CD4-positive, alpha-beta T cell (primary cell): ENCODE data around the gene CENPP. TPM values are rescaled to one million over a fixed set of nuclear protein-coding genes. Genes with fewer than 3 reads are reported as not detected.

Source experiments
- ATAC-seq: fragments of 200-7000 bp; cut with Tn5 transposase; one replicate; pipeline ENCODE4 v1.10.0; 2022; ENCODE audit warnings: mild to moderate bottlenecking; ENCODE audit not compliant: poor library complexity
- CTCF ChIA-PET: fragments of 350-600 bp; sonication (Branson Sonifier 250); formaldehyde crosslinking; loops from one replicate; lab custom pipeline; 2021; ENCODE audit warnings: antibody characterized with exemption, inconsistent platforms; lab: Charles Lee
- POLR2A ChIA-PET: fragments of 350-600 bp; sonication (Branson Sonifier 250); formaldehyde crosslinking; loops from one replicate; lab custom pipeline; 2021; ENCODE audit warnings: antibody characterized with exemption, inconsistent platforms; lab: Charles Lee
- DNase-seq, 14 experiments: peaks; one replicate each; pipeline ENCODE4 v3.0.0-alpha.2; 2013 to 2020; ENCODE audit warnings: mixed read lengths in 2 of 14
- H3K27ac ChIP-seq, 2 donors: one replicate each; pipeline versions ENCODE4 v1.5.1 to v1.7.0; 2013; ENCODE audit warnings: low read length in 2 of 2, low read depth in 1 of 2, mild to moderate bottlenecking in 1 of 2
- H3K27me3 ChIP-seq, 2 experiments: 1 replicate in 1 of 2; 2 replicates in 1 of 2; pipeline versions ENCODE4 v1.6.1 to v1.7.0; 2013; ENCODE audit warnings: low read length in 2 of 2, control low read depth in 1 of 2, mild to moderate bottlenecking in 1 of 2, moderate library complexity in 1 of 2; ENCODE audit not compliant: insufficient read depth in 2 of 2, control insufficient read depth in 1 of 2
- H3K36me3 ChIP-seq: one replicate; pipeline ENCODE4 v1.6.1; 2013; ENCODE audit warnings: low read length, control low read depth; ENCODE audit not compliant: insufficient read depth
- H3K4me1 ChIP-seq: one replicate; pipeline ENCODE4 v1.6.1; 2013; ENCODE audit warnings: low read length, control low read depth; ENCODE audit not compliant: insufficient read depth
- H3K4me3 ChIP-seq: one replicate; pipeline ENCODE4 v1.5.1; 2013; ENCODE audit warnings: mild to moderate bottlenecking, low read length, moderate library complexity
- H3K9me3 ChIP-seq, 2 experiments: 1 replicate in 1 of 2; 2 replicates in 1 of 2; pipeline versions ENCODE4 v1.6.1 to v1.7.0; 2013; ENCODE audit warnings: low read length in 2 of 2, mild to moderate bottlenecking in 2 of 2, control low read depth in 1 of 2, moderate library complexity in 1 of 2; ENCODE audit not compliant: control insufficient read depth in 1 of 2, insufficient read depth in 1 of 2
- H3K27ac Mint-ChIP-seq: one replicate; pipeline ENCODE4 v1.8.0; 2020; ENCODE audit warnings: mixed read lengths
- H3K27me3 Mint-ChIP-seq: one replicate; pipeline ENCODE4 v1.8.0; 2021; ENCODE audit warnings: mixed read lengths
- H3K36me3 Mint-ChIP-seq: one replicate; pipeline ENCODE4 v1.8.0; 2021; ENCODE audit warnings: low read depth, mixed read lengths
- H3K4me1 Mint-ChIP-seq: one replicate; pipeline ENCODE4 v1.8.0; 2021; ENCODE audit warnings: low read depth, mixed read lengths
- H3K4me3 Mint-ChIP-seq: one replicate; pipeline ENCODE4 v1.8.0; 2020; ENCODE audit warnings: mild to moderate bottlenecking, mixed read lengths
- H3K9me3 Mint-ChIP-seq: one replicate; pipeline ENCODE4 v1.8.0; 2020; ENCODE audit warnings: mixed read lengths
- intact Hi-C, 2 experiments: fragments of 100-400 bp; cut with DNase I in 1 of 2; cut with micrococcal nuclease in 1 of 2; formaldehyde crosslinking; loops; one replicate each; pipeline versions ENCODE4 v1.15.1 to v1.9.0; 2023 to 2025; cut with DNase I, micrococcal nuclease
- total RNA-seq, 174 experiments: library from RNA in 2 of 174; stranded (reverse) in 2 of 174; gene quantifications; one replicate each; pipeline ENCODE4 v1.2.3 and lab custom pipeline; 2021 to 2026
- TF ChIP-seq, protein P1 (sequence below): fragments of 200-600 bp; IDR thresholded peaks from one replicate; pipeline ENCODE4 v1.8.0; 2022; ENCODE audit warnings: antibody characterized with exemption, mild to moderate bottlenecking

Gene CENPP
- total RNA-seq, 2 experiments from 2014 or later, result 4.8 TPM

DNA sequence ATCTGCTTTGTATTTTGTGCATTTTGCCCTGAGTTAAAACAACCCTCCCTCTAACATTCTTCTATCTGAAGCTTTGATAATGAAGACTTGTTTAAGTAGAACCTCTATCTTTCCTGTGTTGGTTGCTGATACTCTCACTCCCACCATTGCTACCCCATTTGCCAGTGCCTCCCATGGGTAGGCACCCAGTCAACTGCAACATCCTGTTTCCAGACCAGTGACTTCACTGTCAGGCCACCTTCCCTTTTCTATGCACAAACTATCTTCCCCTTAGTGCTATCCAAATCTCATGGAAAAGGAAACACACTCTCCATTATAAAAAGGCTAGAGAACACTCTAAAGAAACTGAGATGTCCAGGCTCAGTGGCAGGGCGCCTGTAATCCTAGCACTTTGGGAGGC, 26.6 kb upstream of the CENPP start:
- peaks cover 8% of the 10 kb centered on the region for H3K4me1 ChIP-seq
- peaks cover 27% of the 10 kb centered on the region for H3K4me1 Mint-ChIP-seq
- peaks cover 77% of the 10 kb centered on the region for H3K36me3 Mint-ChIP-seq
- CTCF ChIA-PET, result interaction anchor here (1.2 to 1.4 kb wide), 2 partner anchors 22 to 24 kb away, joined by 3 read pairs; no protein-coding TSS in a partner anchor
- H3K27me3 ChIP-seq, result no peaks in the 10 kb centered on the region
- no peak for DNase-seq
- no peak for ATAC-seq
- H3K36me3 ChIP-seq, result peaks cover 71% of the 10 kb centered on the region
- intact Hi-C loops, result loop anchor here in 1 of 2 experiments (10.0 kb wide), 5 partner anchors 466 to 1956 kb away; partner anchors contain the start of genes BICD2, FAM120A, FAM120AOS and ZNF169
- no peaks in the 10 kb centered on the region for H3K9me3 ChIP-seq
- H3K4me3 Mint-ChIP-seq, result no peak overlapping the region
- no peak overlapping the region for H3K27ac ChIP-seq
- TF ChIP-seq, protein P1, sequence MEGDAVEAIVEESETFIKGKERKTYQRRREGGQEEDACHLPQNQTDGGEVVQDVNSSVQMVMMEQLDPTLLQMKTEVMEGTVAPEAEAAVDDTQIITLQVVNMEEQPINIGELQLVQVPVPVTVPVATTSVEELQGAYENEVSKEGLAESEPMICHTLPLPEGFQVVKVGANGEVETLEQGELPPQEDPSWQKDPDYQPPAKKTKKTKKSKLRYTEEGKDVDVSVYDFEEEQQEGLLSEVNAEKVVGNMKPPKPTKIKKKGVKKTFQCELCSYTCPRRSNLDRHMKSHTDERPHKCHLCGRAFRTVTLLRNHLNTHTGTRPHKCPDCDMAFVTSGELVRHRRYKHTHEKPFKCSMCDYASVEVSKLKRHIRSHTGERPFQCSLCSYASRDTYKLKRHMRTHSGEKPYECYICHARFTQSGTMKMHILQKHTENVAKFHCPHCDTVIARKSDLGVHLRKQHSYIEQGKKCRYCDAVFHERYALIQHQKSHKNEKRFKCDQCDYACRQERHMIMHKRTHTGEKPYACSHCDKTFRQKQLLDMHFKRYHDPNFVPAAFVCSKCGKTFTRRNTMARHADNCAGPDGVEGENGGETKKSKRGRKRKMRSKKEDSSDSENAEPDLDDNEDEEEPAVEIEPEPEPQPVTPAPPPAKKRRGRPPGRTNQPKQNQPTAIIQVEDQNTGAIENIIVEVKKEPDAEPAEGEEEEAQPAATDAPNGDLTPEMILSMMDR, result no peak
- H3K27ac Mint-ChIP-seq, result peak overlapping the region; percentile 86
- H3K9me3 Mint-ChIP-seq, result no peaks in the 10 kb centered on the region
- POLR2A ChIA-PET, result no interaction called here
- H3K4me3 ChIP-seq, result no peak overlapping the region
- H3K27me3 Mint-ChIP-seq, result no peaks in the 10 kb centered on the region

DNA sequence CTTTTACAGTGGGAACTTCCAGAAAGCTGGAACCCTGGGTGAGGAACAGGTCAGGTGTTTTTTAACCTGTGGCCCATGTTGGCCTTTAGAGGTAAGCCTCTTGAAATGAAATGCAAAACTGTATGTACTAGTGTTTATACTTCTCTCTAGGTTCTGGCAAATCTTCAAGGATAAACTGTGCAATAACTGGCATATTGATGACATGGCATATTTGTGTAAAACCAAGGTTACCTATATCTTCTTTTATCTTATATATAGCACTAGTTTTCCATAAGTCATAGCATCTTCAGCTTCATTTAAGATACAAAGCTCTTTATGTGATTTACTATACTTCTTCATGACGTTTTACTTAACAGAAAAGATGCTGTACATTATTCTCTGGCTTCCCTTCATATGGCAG, 24.8 kb upstream of the CENPP start:
- H3K36me3 ChIP-seq, result peaks cover 88% of the 10 kb centered on the region
- CTCF ChIA-PET, result no interaction called here
- no peak overlapping the region for H3K27ac Mint-ChIP-seq
- H3K4me3 ChIP-seq, result no peak overlapping the region
- POLR2A ChIA-PET, result no interaction called here
- no peaks in the 10 kb centered on the region for H3K4me1 ChIP-seq
- no peaks in the 10 kb centered on the region for H3K27me3 ChIP-seq
- H3K4me3 Mint-ChIP-seq, result no peak overlapping the region
- no peak for DNase-seq
- TF ChIP-seq, protein P1, result no peak
- intact Hi-C loops, result no loop called here
- H3K36me3 Mint-ChIP-seq, result peaks cover 95% of the 10 kb centered on the region
- ATAC-seq, result no peak
- H3K9me3 ChIP-seq, result no peaks in the 10 kb centered on the region
- peaks cover 10% of the 10 kb centered on the region for H3K4me1 Mint-ChIP-seq
- H3K9me3 Mint-ChIP-seq, result no peaks in the 10 kb centered on the region
- no peaks in the 10 kb centered on the region for H3K27me3 Mint-ChIP-seq
- H3K27ac ChIP-seq, result no peak overlapping the region

DNA sequence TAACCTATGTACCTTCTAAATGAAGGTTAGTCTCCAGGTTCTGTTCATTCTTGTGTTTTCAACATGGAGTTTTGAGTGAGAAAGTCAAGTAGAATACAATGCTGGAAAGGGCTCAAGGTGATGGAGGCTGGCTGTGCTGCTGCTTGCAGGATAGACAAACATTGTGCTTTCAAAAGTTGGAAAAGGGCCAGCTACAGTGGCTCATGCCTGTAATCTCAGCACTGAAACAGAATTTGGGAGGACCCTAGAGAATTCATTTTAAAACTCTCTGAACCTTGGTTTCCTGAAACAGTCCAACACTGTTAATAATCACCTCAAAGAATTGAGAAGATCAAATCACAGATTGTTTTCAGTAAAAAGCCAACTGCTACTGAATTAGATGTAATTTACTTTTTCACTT, 16.9 kb upstream of the CENPP start:
- H3K27me3 Mint-ChIP-seq, result no peaks in the 10 kb centered on the region
- ChIA-PET POLR2A (no interaction called here), CTCF (no interaction called here)
- H3K9me3 Mint-ChIP-seq, result no peaks in the 10 kb centered on the region
- H3K36me3 ChIP-seq, result peaks cover 75% of the 10 kb centered on the region
- no peak for ATAC-seq
- H3K9me3 ChIP-seq, result no peaks in the 10 kb centered on the region
- no peak overlapping the region for H3K4me3 ChIP-seq
- no peak for DNase-seq
- TF ChIP-seq, protein P1, result no peak
- no peaks in the 10 kb centered on the region for H3K27me3 ChIP-seq
- no peak overlapping the region for H3K27ac Mint-ChIP-seq
- peaks cover 98% of the 10 kb centered on the region for H3K36me3 Mint-ChIP-seq
- intact Hi-C loops, result no loop called here
- no peak overlapping the region for H3K27ac ChIP-seq
- H3K4me1 ChIP-seq, result no peaks in the 10 kb centered on the region
- no peak overlapping the region for H3K4me3 Mint-ChIP-seq
- H3K4me1 Mint-ChIP-seq, result peaks cover 23% of the 10 kb centered on the region
